NCI-H146 treated with DMSO at 0.1 percent for 48 hours (cell line): ENCODE data around the gene KLF7.

Experiments
- DNase-seq: peaks from one replicate; lab custom pipeline; 2025; ENCODE audit not compliant: unreplicated experiment; lab: John Stamatoyannopoulos, UW

The KLF7 gene

DNA sequence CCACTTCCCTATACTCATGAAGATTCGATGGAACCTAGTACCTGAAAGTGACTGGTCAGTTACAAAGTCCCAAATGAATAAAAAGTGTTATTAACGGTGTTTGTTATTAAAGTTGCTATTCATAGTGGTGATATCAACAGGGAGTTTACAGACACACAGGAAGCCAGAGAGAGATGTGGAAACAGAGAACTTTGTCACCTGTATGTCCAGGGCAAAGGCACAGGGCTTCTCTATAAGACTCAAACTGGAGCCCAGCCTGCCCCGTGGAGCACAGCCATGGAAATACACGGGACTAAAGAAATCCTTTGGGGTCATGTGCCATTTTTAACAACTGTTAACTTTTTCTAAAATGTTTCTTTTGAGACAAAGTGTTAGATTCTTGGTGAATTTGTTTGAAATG, 68.5 kb downstream of the KLF7 start:
- no peak for DNase-seq

DNA sequence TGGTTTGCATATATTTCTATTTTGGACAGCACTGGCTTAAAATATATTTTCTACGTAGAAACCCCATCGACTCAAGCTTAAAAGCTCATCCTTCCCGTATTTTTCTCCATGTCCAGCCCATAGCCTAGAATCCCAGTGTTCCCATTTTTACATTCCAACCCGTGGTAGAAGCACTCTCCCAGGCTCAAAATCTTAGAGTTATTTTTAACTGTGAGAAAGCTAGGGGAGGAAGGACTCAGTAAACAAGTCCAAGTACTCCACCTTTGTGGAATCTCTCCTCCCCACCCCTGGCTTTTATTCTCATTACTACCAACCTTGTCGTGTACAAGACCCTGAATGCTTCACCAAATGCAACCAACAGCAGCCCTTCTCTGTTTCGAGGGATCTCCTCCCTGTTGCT, 69.8 kb downstream of the KLF7 start:
- no peak for DNase-seq

DNA sequence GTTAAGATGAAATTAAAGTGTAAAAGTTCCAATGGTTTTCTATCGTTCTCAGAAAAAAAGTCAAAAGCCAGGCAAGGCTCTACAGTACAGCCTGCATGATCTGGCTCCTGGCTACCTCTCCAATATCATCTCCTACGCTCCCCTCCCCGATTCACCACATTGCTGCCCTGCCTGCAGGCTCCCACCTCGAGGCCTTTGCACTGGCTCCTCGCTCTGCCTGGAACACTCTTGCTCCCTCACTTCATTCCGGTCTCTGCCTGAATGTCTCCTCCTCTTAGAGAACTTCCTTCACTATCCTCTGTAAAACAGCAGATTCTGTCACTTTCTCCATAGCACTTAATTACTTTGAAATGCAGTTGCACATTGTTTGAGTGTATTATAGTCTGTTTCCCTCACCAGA, 72.5 kb downstream of the KLF7 start:
- DNase-seq = no peak

DNA sequence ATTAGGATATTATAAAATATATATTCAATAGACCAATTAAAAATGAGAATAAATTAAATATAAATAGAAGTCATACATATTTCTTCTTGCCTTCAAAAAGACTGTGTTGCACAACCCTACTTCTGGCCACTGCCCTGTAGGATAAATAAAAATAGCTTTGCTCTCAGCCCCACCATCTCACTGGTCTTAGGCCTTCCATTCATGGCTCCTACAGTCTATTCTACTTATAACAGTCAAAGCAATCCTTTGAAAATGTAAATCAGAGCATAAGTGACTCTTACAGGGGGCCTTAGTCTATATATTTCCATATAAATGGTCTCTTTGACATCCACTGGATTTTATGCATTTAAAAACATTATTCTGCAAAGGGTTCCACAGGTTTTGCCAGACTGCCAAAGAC, 72.9 kb downstream of the KLF7 start:
- DNase-seq = no peak

DNA sequence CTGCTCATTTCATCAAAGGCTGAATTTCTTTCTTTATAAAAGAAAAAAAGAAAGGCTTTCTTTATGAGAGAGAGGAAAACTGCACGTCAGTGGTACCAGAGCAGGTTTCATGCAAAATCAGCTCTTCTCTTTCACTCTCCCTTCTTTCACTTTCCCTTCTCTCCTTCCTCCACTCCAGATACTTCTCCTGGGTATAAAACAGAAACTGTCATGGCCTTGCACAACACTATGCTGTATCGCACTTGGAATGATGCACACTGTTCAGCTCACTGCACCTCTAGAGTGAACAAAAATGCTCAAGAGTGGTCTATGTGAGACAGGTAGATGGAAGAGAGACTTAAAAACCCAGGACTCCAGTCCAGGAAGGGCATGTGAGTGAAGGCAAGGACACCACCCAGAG, 73.8 kb downstream of the KLF7 start:
- no peak for DNase-seq

DNA sequence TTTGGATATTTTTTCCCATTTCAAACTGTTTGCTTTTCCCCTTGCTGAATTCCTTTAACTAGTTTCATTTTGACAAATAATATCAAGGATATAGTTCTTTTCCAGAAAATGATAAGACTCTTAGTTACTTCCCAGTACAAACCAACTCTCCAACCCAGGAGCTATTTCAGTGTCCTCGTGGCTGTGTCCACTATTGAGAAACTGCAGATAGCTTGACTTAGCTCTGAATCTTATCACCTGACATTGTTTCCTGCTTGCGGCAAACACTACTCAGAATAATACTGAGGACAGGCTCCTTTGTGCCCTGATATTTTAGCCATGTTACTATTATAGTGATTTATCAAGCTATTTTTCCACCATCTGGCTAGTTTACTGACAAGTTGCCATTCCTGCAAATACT, 74.6 kb downstream of the KLF7 start:
- no peak for DNase-seq

DNA sequence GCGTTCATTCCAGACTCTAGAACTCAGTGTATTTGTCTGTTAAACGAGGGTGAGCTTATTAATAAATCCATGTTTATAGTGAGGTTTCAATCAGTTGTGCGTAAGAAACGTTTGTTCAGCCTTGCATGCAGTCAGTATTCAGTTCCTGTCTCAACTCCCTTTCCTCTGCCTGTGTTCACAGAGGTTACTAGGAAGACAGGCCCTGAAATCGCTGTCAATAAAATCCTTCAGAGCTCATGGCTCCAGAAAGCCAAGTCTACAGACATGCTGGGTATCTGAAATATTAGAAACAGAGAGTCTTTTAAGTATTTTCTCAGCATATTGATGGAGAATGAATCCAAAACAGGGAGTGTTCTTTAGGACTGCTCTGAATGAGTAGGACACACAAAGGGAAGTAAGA, 75.4 kb downstream of the KLF7 start:
- DNase-seq = no peak

DNA sequence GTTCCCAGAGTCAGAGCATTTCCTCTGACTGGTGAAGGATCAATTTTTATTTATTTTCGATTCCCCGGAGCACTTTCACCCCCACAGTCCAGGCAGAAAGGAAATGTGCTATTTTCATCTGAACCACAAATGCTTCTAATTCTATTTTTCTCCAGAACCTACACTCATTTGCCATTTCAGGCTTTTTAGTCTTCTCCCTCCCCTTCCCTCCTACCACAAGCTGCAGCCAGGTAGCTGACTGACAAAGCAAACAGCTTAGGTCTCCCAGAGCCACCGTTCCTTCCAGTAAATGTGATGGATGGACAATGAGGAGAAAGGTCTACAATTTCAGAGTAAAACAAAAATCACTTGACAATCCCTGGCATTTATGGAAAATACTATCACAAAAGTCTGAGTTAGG, 76.9 kb downstream of the KLF7 start:
- no peak for DNase-seq

DNA sequence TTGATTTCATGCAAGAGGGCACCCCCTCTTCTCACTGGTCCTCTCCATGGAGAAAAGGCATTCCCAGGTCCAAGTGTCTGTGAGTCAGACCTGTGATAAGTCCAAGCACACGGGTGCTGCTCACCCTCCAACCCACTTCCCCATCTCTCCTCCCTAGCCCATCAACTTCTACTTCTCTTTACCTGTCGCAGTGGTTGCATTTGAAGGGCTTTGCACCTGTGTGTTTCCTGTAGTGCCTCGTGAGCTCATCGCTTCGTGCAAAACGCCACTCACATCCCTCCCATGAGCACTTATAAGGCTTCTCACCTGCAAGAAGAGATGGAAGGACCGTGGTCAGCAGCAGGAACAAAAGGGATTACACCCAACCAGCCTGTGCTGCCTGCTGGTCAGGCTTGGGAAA, 77.5 kb downstream of the KLF7 start:
- DNase-seq = no peak

DNA sequence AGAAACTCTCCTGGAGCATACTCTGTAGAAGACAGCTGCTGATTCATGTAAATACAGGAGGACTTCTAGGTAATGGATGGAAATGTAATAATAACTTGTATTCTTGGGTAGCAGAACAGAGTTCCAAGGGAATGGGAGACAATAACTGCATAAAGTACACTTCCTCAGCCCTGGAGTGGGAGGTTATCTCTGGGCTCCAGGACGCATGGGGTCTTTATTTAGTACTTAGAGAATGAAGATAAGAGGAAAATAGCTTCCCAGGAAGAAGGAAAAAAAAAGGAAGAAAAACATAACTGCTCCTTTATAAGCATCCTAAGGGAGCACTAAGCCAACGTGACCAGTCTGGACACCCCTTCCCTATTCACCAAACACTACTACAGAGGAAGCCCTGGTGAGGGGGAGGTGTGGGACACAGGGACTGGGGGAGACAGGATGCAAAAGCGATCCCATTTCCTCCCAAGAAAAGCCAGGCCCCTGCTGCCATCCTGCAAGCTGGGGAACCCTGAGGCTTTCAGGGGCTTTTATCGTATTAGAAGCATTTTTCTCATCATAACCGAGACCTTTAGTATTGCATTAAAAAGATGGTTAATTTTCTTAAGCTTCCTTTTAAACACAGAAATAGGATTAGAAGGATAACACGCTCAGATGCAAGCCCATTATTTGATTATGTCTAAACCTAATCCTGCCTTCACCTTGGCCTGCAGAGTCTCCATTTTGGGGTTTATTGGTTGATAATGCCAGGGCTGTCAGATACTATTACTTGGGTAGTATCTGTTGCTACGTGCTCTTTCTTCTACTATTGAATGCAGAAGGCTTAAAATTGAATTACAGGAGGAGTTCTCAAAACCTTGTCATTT, 78.5 kb downstream of the KLF7 start:
- DNase-seq = no peak

DNA sequence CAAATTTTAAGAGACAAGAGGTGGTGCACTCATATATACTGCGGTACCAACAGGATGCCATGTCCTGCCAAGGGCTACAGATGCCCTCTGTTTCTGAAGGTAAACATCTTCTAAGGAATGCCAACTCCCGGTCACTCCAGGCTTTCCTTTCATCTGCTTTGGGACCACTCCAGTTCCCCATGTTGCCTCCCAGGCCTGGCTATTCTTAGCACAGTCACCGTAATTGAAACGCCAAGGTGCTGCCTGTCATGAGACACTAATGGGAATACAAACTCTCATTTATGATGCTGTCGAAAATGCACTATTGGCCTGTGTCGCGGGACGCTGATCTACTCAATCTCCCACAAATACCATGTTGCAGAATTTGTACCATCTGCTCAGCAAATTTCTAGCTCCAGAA, 79.6 kb downstream of the KLF7 start:
- DNase-seq = no peak

DNA sequence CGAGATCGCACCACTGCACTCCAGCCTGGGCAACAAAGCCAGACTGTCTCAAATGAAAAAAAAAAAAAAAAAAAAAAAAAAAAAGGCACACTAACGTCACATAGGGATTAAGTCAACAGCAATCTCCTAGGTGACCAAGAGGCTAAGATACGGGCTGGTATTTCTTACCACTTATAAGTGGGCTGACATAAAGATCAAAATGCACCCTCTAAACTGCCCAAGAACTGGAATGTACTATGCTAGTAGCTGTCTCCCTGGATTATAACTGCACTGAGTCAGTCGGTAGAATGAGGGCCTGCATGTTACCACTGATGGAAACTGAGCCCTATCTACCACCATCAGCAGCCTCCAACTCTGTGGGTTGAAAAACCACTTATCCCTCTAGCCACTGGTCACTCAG, 80.6 kb downstream of the KLF7 start:
- DNase-seq = no peak

DNA sequence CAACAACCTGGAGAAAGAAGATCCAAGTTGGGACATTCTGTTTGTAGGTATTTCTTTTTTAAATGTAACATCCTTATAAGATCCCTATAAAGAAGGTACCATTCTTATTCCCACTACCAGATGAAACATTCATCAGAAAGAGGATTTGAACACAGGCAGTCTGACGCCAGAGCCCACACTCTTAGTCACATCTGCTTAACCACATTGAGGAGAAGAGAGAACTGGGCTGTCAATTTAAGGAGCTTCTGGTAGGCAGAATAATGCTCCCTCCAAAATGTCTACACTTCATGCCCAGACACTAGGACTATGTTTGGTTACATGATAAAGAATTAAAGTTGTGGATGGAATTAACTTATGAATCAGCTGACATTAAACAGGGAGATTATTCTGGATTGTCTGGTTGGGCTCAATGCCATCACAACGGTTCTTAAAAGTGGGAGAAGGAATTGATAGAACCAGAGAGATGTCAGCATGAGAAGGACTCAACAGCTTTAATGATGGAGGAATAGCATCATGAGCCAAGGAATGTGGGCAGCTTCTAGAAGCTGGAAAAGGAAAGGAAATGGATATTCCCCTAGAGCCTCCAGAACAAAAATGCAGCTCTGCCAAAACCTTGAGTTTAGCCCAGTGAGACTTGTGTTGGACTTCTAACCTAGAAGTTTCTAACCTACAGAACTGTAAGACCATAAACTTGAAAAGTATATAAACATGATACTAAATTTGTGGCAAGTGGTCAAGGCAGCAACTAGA, 82.2 kb downstream of the KLF7 start:
- DNase-seq = no peak

DNA sequence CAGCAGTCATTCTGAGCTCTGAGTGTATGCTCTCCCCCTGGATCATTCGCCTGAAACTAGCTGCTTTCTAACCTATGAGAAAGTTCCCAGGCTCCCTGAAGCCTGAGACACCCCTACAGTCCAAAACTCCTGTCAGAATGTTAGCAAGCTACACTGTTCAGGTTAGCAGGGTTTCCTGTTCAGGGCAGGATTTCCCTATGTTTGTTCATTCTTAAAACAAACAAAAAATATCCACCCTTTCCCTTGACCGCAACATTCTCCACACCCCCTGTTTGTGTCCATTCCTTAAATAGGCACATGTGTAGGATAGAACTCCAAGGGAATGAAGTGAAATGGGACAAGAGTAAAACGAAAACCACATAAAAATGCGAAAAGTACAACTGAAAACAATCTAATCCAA, 83.1 kb downstream of the KLF7 start:
- DNase-seq = no peak

DNA sequence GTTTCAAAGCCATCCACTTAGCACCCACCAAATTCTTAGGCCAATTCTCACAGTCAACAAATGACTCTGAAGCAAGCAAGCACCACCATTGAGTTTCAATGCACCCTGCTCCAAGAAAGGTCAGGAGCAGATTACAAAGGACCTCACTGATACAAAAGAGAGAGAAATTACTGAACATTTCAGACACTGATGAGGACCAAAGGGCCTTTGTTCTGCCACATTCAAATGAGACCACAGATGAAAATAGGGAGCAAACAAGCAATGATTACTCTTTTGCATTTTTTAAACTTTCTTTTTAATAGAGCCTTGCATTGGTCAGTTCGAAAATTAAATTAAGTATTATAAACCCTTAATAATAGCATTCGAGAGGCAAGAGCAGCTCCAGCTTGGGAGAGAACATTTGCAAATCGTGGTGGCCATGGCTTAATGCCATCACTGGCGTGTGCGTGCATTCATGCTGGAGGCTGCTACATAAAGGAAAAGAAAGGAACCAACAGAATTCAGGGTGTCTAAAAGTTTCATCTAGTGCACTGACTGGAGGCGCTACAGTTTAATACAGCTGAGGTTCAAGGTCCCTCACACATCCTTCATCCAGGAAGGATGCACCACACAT, 87.5 kb downstream of the KLF7 start:
- DNase-seq = no peak

DNA sequence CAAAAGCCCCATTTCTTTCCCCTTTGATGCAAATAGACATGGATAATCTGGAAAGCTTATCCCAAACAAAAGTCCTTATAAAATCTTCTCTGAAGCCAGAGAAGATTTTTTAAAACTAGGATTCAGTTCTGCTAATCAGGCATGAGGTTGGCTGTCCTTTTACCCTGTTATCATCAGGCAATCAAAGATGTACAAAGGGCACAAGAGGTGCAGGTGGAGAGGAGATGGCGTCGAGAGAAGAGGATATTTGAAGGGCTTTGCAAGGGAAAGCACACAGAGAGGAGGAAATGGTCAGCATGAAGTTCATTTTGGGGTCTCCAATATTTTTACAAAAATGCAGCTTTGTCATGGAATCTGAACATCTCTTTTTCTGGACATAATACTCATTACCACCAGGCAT, 88.5 kb downstream of the KLF7 start:
- no peak for DNase-seq

DNA sequence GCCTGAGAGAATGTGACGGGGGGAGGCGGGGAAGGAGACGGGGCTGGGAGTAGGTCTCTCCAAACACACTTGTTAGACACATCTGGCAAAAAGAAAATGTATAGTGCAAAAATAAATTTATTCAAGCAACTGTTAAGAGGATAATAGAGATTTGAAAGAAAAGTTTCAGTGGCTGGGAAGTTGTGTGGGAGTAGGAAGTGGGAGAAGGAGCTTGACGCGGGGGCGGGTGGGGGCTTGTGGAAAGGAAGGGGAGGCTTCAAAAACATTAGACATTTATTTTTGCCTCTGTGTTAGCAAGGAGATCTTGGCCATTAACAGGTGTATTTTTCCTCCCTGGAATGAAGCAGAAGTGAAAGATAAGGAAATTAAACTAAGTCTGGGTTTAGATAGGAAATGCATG, 90.3 kb downstream of the KLF7 start:
- DNase-seq = no peak

DNA sequence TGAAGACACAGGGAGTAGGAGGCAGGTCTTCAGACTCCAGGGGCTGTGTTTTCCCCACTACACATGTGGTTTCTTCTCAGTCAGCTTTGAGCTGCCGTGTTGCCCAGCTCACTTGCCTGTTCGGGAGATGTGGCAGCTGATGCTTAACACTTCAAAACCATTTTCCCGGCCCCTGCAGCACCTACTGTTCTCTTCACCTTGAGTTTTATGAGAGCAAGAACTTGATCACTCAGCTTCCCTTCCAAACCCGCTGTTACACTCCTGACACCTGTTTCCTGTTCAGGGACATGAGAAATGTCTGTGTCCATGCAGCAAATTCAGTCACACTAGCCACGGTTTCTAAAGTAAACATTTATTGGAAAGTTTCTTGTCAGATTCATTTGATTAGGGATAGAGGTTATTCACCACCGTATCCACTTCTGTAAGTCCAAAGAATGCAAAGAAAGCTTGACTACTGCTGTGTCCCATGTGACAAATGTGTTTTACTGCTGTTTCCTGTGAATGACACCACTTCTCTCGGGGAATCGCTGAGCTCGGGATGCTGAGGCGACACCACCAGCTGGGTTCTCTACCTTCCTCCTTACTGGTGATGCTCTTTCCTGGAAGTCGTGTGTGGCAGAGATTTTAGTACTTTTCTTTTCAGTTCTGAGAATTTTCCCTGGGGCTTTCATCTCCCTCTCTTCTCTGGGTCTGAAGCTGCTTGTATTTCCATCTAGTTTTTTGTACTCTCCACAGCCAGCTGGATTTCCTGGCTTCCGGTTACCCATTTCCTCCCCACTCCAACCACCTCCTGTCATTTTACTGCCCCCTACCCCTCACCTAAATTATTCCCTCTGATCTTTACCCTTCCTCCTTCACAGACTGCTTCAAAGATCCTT, 91.7 kb downstream of the KLF7 start:
- DNase-seq = no peak

DNA sequence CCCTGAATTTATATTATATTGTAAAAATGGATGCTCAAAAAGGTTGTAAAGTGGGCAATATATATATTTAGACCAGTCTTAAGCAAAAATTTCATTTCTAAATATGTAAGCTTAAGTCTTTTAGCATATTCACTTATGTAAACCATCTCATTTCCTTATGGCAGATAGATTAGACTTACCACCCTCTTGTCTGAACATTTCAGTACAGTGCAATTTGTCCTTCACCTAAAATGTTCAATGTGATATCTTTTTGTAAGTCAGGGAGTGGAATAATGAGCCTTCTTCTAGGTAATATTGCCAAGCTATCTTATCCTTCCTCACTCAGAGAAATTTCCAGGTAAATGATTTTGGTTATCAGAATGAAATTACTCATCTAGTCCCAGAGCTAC, 92.3 kb downstream of the KLF7 start:
- DNase-seq = no peak

DNA sequence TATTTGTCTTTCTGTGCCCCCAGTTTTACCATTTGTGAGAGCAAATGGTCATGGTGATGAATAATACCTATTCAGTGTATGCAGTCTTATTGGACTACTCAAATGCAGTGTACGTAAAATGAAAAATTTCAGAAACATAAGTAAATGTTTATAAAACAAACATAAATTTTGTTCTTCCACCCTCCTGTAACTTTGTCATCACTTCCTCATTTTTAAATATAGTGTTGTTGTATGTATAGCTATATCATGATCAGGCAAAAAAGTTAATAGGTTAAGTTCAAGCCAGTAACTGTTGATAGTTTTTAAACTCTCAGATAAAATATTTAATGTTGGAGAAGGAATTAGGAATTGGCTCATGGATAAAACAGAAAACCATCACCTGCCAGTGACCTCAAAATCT, 93.2 kb downstream of the KLF7 start:
- DNase-seq = no peak

DNA sequence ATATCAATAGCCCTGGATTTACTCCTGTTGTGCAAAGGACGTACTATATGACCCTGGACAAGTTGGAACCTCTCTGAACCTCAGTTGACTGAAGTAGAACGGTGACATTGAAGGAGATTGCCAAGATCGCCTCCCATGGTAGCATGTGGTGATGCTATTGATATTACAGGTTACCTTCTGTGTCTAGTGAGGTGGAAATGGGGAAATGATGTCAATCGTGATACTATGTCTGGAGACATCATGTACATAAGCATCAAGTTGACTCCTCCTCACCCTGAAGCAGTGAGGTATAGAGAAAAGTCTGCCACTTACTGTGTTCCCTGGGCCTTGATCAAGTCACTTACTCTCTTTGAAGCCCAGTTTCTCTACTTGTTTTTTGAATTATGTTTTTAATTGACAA, 93.9 kb downstream of the KLF7 start:
- no peak for DNase-seq
